Right lobe of liver (tissue), 4 donors: ENCODE results near the gene TCF4.

Experiments used
- POLR2A ChIP-seq: fragments of 450-650 bp; IDR thresholded peaks from one replicate; pipeline ENCODE4 v1.6.1; 2017; ENCODE audit warnings: antibody characterized with exemption, mild to moderate bottlenecking
- TF ChIP-seq, protein P1 (sequence below), 4 donors: fragments of 200-600 bp in 3 of 4; fragments of 450-650 bp in 1 of 4; IDR thresholded peaks; one replicate each; pipeline versions ENCODE4 v1.5.1 to v1.8.0; 2016 to 2022; ENCODE audit warnings: antibody characterized with exemption in 4 of 4, mild to moderate bottlenecking in 2 of 4
- donor health status: DM: no; HTN: no; CAD: no.
- donor health status: DM: no; HTN: no; CAD: no.
- donor health status: DM: no; HTN: yes; CAD: no.

DNA sequence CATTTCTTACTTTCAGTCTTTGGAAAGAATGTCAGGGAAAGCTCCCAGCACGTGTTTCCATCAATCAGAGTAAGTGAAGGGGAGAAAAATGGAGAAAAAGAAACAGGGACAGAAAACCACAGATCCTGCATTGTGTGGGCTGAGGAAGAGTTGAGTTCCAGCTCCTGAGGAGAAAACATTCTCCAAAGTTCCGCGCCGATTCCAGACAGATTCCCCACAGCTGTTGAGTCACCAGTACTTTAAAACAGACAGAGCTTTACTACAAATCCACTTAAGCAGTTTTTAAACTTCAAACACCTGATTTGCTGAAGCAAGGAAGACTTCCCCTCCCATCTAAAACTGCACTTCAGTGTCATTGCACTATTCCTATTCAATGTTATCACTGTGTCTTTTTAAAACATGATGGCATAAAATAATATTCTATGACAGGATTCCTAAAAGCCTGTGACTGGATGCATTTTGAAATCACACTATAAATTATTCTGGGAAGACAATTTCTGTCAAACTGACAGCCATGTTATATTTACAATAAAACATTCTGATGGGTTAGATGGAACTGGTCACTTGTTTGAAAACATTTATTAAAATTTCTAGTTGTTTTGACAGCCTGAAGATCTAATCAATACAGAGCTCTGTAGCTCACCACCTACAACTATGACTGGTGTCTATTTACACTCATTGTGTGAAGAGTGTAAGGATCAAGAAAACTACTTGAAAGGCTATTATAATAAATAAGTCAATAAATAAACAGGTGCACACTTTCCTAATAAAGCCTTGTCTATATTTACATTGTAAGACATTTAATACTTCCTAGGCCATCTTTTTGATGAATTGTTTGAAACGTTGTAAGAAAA, 40.9 kb downstream of the TCF4 start:
- TF ChIP-seq, protein P1, sequence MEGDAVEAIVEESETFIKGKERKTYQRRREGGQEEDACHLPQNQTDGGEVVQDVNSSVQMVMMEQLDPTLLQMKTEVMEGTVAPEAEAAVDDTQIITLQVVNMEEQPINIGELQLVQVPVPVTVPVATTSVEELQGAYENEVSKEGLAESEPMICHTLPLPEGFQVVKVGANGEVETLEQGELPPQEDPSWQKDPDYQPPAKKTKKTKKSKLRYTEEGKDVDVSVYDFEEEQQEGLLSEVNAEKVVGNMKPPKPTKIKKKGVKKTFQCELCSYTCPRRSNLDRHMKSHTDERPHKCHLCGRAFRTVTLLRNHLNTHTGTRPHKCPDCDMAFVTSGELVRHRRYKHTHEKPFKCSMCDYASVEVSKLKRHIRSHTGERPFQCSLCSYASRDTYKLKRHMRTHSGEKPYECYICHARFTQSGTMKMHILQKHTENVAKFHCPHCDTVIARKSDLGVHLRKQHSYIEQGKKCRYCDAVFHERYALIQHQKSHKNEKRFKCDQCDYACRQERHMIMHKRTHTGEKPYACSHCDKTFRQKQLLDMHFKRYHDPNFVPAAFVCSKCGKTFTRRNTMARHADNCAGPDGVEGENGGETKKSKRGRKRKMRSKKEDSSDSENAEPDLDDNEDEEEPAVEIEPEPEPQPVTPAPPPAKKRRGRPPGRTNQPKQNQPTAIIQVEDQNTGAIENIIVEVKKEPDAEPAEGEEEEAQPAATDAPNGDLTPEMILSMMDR (IDR thresholded peaks at IDR 0.05): no peak
- TF ChIP-seq POLR2A: no peak
